HepG2 (cell line): Measurements from ENCODE around the gene PPP2R5E. TPM values are rescaled to one million over a fixed set of nuclear protein-coding genes. Genes with fewer than 3 reads are reported as not detected.

Experiments
- ASH2L ChIP-seq: fragments of 300-600, 200-600 bp; sonication (generic); IDR thresholded peaks from 2 replicates; pipeline ENCODE4 v1.7.0; 2017; ENCODE audit warnings: low read depth, mild to moderate bottlenecking, moderate library complexity, mixed read lengths, low read length; ENCODE audit not compliant: insufficient read length
- ETV5 ChIP-seq: IDR thresholded peaks from 2 replicates; pipeline ENCODE4 v1.6.1; 2018; ENCODE audit warnings: missing biosample characterization, missing genetic modification reagents, inconsistent platforms, borderline replicate concordance
- FOXA1 ChIP-seq, 2 experiments: fragments of 450-650 bp in 1 of 2; sonication (generic) in 1 of 2; formaldehyde crosslinking in 1 of 2; IDR thresholded peaks; 2 replicates each; pipeline versions ENCODE4 v1.4.0 to v1.6.1; 2016 to 2020; ENCODE audit warnings: missing genetic modification reagents in 1 of 2
- GABPA ChIP-seq, 2 experiments: IDR thresholded peaks; 2 replicates each; pipeline ENCODE4 v1.6.1; 2011 to 2016; ENCODE audit warnings: low read depth in 2 of 2, low read length in 1 of 2, missing biosample characterization in 1 of 2, missing genetic modification characterization in 1 of 2
- IKZF1 ChIP-seq: fragments of 450-650 bp; IDR thresholded peaks from 2 replicates; pipeline ENCODE4 v1.7.1; 2016
- LRRFIP1 ChIP-seq: sonication (generic); formaldehyde crosslinking; conservative IDR thresholded peaks from 2 replicates; pipeline ENCODE4 v1.4.0; 2020; ENCODE audit warnings: missing genetic modification reagents
- MAFG ChIP-seq: sonication (generic); formaldehyde crosslinking; IDR thresholded peaks from 2 replicates; pipeline ENCODE4 v1.5.1; 2020; ENCODE audit warnings: mild to moderate bottlenecking, missing genetic modification reagents
- MEIS1 ChIP-seq: sonication (generic); formaldehyde crosslinking; IDR thresholded peaks from 2 replicates; pipeline ENCODE4 v1.9.0; 2021; ENCODE audit warnings: mild to moderate bottlenecking, missing genetic modification reagents, moderate library complexity, borderline replicate concordance
- MTERF4 ChIP-seq: sonication (generic); formaldehyde crosslinking; IDR thresholded peaks from 2 replicates; pipeline ENCODE4 v1.8.0; 2023; ENCODE audit warnings: mild to moderate bottlenecking, missing genetic modification reagents
- NKX3-1 ChIP-seq: sonication (generic); formaldehyde crosslinking; IDR thresholded peaks from 2 replicates; pipeline ENCODE4 v1.5.0; 2020; ENCODE audit warnings: missing genetic modification reagents
- PCBP1 ChIP-seq: fragments of 200-400 bp; formaldehyde crosslinking; IDR thresholded peaks from 2 replicates; pipeline ENCODE4 v1.6.1; 2017; ENCODE audit warnings: mild to moderate bottlenecking, low read depth, low read length, borderline replicate concordance
- RFXAP ChIP-seq: sonication (generic); formaldehyde crosslinking; IDR thresholded peaks from 2 replicates; pipeline ENCODE4 v1.4.0; 2020; ENCODE audit warnings: missing genetic modification reagents, borderline replicate concordance
- ZBTB34 ChIP-seq: sonication (generic); formaldehyde crosslinking; IDR thresholded peaks from 2 replicates; pipeline ENCODE4 v1.8.0; 2022; ENCODE audit warnings: mild to moderate bottlenecking, missing genetic modification reagents
- ZBTB43 ChIP-seq: sonication (generic); formaldehyde crosslinking; conservative IDR thresholded peaks from 2 replicates; pipeline ENCODE4 v1.4.0; 2020; ENCODE audit warnings: missing genetic modification reagents
- ZNF264 ChIP-seq: sonication (generic); formaldehyde crosslinking; IDR thresholded peaks from 2 replicates; pipeline ENCODE4 v1.4.0; 2020; ENCODE audit warnings: missing genetic modification reagents
- ZNF280D ChIP-seq: sonication (generic); formaldehyde crosslinking; IDR thresholded peaks from 2 replicates; pipeline ENCODE4 v1.5.1; 2020; ENCODE audit warnings: mild to moderate bottlenecking, missing genetic modification reagents
- ZNF549 ChIP-seq: sonication (generic); formaldehyde crosslinking; IDR thresholded peaks from 2 replicates; pipeline ENCODE4 v1.5.0; 2020; ENCODE audit warnings: missing genetic modification reagents
- ZNF768 ChIP-seq: sonication (generic); formaldehyde crosslinking; IDR thresholded peaks from 2 replicates; pipeline ENCODE4 v1.4.0; 2020; ENCODE audit warnings: missing genetic modification reagents
- ZNF891 ChIP-seq: sonication (generic); formaldehyde crosslinking; IDR thresholded peaks from 2 replicates; pipeline ENCODE4 v1.5.0; 2020; ENCODE audit warnings: mild to moderate bottlenecking, missing genetic modification reagents
- polyA plus RNA-seq, 8 experiments: library from polyadenylated mRNA; depleted of rRNA in 3 of 8; stranded (reverse) in 7 of 8; unstranded in 1 of 8; fragments of >200 nt; fragmentation: Illumina TruSeq in 4 of 8; extraction: Trizol in 4 of 8; gene quantifications; 2 replicates each; pipeline versions ENCODE4 v1.2.1 to v1.2.3, GENCODE V29; 2011 to 2016; ENCODE audit warnings: low read depth in 4 of 8, missing spikeins in 1 of 8, mixed read lengths in 1 of 8; ENCODE audit not compliant: insufficient read depth in 1 of 8
- total RNA-seq, 5 experiments: library from RNA; depleted of rRNA; stranded (reverse); fragments of >200 nt; fragmentation: Illumina TruSeq; extraction: Trizol; gene quantifications; 2 replicates each; pipeline ENCODE4 v1.2.3, GENCODE V29; 2016; ENCODE audit warnings: low read depth in 1 of 5

The PPP2R5E gene
- total and polyA plus RNA-seq, 2 of the 13 experiments (the other 11 are each of a cell fraction or from before 2014, with no cell fraction given), result 8.9 to 11.0 TPM

GRCh38 chr14:63543000-63543825, at the start of gene PPP2R5E (continued):
- 0 out of 2 replicates have a peak, but pooled peaks have one; percentile 20 for TF ChIP-seq ZNF280D (CRISPR knock-in tag)
- TF ChIP-seq LRRFIP1, result no peak
- peak; percentile 69; the same call in 1 of the 2 replicates for TF ChIP-seq ETV5 (CRISPR knock-in tag)
- TF ChIP-seq ZBTB43 (CRISPR knock-in tag), result no peak
- no peak for TF ChIP-seq MEIS1 (CRISPR knock-in tag)
- TF ChIP-seq RFXAP (CRISPR knock-in tag), result peak; percentile 74; the same call in 1 of the 2 replicates
- TF ChIP-seq ASH2L, result peak; percentile 79
- TF ChIP-seq ZNF891, result peak; percentile 42; the same call in 1 of the 2 replicates
- peak; percentile 83 for TF ChIP-seq MTERF4 (CRISPR knock-in tag)
- TF ChIP-seq PCBP1, result peak; percentile 89
- 0 out of 2 replicates have a peak, but pooled peaks have one; percentile 59 for TF ChIP-seq NKX3-1 (CRISPR knock-in tag)
- no peak for TF ChIP-seq IKZF1
- TF ChIP-seq ZNF549, result no peak
- TF ChIP-seq MAFG, result no peak
- TF ChIP-seq ZNF768, result peak; percentile 36; the same call in 1 of the 2 replicates
- TF ChIP-seq GABPA (IDR thresholded peaks at IDR 0.05; ENCODE audit: low read depth, low read length), result peak; percentile 68
- TF ChIP-seq GABPA (CRISPR knock-in tag; IDR thresholded peaks at IDR 0.05; ENCODE audit: low read depth), result peak; percentile 89
- no peak for TF ChIP-seq FOXA1 (IDR thresholded peaks at IDR 0.05)
- TF ChIP-seq FOXA1 (CRISPR knock-in tag; IDR thresholded peaks at IDR 0.05), result peak; percentile 88
- no peak for TF ChIP-seq ZNF264 (CRISPR knock-in tag)
- TF ChIP-seq ZBTB34 (CRISPR knock-in tag), result peak; percentile 72; the same call in 1 of the 2 replicates
